Motor neuron (in vitro differentiated cells): ENCODE results near the gene BTRC. TPM values are rescaled to one million over a fixed set of nuclear protein-coding genes. Genes with fewer than 3 reads are reported as not detected.
A peak's percentile ranks its signal among the peaks of the same experiment; 100 is the strongest.
"Not testable (repeated sequence)": the region's sequence is repeated elsewhere in the genome, so short reads cannot be mapped to it uniquely, and the experiment has no call there.

Source experiments
- ATAC-seq, 8 experiments: fragments of 200-7000 bp; cut with Tn5 transposase; replicated peaks in 6 of 8; 2 replicates each; pipeline ENCODE4 v1.8.0; 2021; ENCODE audit warnings: mild to moderate bottlenecking in 8 of 8, moderate library complexity in 8 of 8
- H3K27ac ChIP-seq, 2 donors: fragments of 250-450 bp; sonication (Bioruptor Pico); 2 replicates each; pipeline ENCODE4 v1.9.0; 2021; ENCODE audit warnings: antibody characterized with exemption in 2 of 2, mild to moderate bottlenecking in 2 of 2, moderate library complexity in 1 of 2
- H3K4me1 ChIP-seq, 2 donors: fragments of 250-450 bp; sonication (Bioruptor Pico); replicated peaks in 1 of 2; 2 replicates each; pipeline ENCODE4 v1.6.1; 2021; ENCODE audit warnings: antibody characterized with exemption in 2 of 2, mild to moderate bottlenecking in 2 of 2, moderate library complexity in 1 of 2
- H3K4me3 ChIP-seq, 5 donors: fragments of 250-450 bp; sonication (Bioruptor Pico); 2 replicates each; pipeline ENCODE4 v1.9.0; 2021; ENCODE audit warnings: antibody characterized with exemption in 5 of 5, mild to moderate bottlenecking in 5 of 5, moderate library complexity in 4 of 5
- WGBS, 10 experiments: fragments of 450-650 bp; shearing (Covaris generic); methylation state at CpG; one replicate each; pipeline ENCODE4 v1.0.0; 2022; 5-methylcytosine and 5-hydroxymethylcytosine counted together
- in situ Hi-C, 9 experiments: fragments of 400-800 bp; cut with MboI; loops; one replicate each; pipeline ENCODE4 v1.15.0; 2021; ENCODE audit warnings: low sequenced_read_pairs in 9 of 9, low pct_unique_long_range_greater_than_20kb in 2 of 9; ENCODE audit not compliant: unreplicated experiment in 9 of 9
- total RNA-seq, 8 experiments: library from RNA; unstranded; fragments of 300-600 nt; gene quantifications; 2 replicates each; pipeline versions ENCODE4 v1.2.3 to v1.2.4, GENCODE V29; 2022

Gene BTRC
- total RNA-seq, 8 experiments from 2014 or later = 18.5 to 27.5 (median 20.1) TPM

- H3K4me1 ChIP-seq = peaks cover 3 to 8% of the 10 kb centered on the region in 2 donors
- peak overlapping the region; percentile 59 to 76 (median 65) for H3K4me3 ChIP-seq
- WGBS, 10 experiments = 0 to 14% (median 0%) methylated on average over 1 to 8 of the region's 29 CpGs; no CpG with 5 or more reads in 1 of the 10 experiments
- peak overlapping the region; percentile 92 to 93 for H3K27ac ChIP-seq
- in situ Hi-C loops = no loop called here
- peak; percentile 34 to 81 (median 76) for ATAC-seq
Measured at GRCh38 chr10:101354328-101355071, 535 bp downstream of the BTRC start.

- Histone ChIP-seq H3K4me1 (peaks cover 3 to 8% of the 10 kb centered on the region in 2 donors), H3K27ac (no peak overlapping the region), H3K4me3 (peak overlapping the region; percentile 59 to 76 (median 65))
- no peak for ATAC-seq
- in situ Hi-C loops = no loop called here
- 45 to 64% (median 55%) methylated on average over 2 to 6 of the region's 6 CpGs; no CpG with 5 or more reads in 1 of the 10 experiments for WGBS, 10 experiments
Measured at GRCh38 chr10:101355072-101355706, 1.2 kb downstream of the BTRC start.

GRCh38 chr10:101356132-101356531, 2.2 kb downstream of the BTRC start:
- H3K4me1 ChIP-seq = peaks cover 3 to 8% of the 10 kb centered on the region in 2 donors
- ATAC-seq = no peak
- WGBS, 10 experiments = 91 to 100% (median 100%) methylated on average over 1 to 5 of the region's 5 CpGs; no CpG with 5 or more reads in 4 of the 10 experiments
- no peak overlapping the region for H3K27ac ChIP-seq
- no peak overlapping the region for H3K4me3 ChIP-seq
- in situ Hi-C loops = no loop called here

- H3K4me1 ChIP-seq = peaks cover 3 to 8% of the 10 kb centered on the region in 2 donors
- no peak overlapping the region for H3K4me3 ChIP-seq
- ATAC-seq = no peak
- no peak overlapping the region for H3K27ac ChIP-seq
- in situ Hi-C loops = no loop called here
- WGBS, 10 experiments = 44 to 100% (median 74%) methylated on average over 1 to 4 of the region's 4 CpGs; no CpG with 5 or more reads in 2 of the 10 experiments
Measured at GRCh38 chr10:101357958-101358357, 4.0 kb downstream of the BTRC start.

DNA sequence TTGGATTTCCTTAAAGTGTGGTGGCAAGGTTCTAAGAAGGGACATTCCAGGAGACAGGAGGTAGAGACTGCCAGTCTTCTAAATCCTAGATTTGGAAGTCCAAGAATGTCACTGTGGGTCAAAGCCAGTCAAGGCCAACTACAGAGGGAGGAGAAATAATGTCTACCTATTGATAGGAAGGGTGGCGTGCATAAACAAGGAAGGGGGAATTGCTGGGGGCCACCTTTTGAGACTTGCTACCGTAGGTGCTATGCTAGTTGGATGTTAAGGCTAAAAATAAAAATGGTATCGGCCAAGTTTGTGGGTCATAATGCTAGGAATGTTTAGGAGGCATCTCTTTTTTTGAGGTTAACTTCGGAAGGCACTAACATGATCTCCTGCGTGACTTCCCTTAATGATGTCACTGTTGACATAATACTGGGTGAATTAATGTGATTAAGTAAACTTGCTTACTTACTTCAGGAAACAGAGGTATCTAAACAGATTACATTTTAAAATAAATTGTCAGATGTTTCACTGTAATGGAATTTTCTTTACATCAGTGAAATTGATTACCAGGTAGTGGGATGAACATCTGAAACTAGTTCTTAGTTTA, 4.8 kb downstream of the BTRC start:
- in situ Hi-C loops = no loop called here
- 0 to 100% (median 83%) methylated on average over 1 to 4 of the region's 5 CpGs; no CpG with 5 or more reads in 1 of the 10 experiments for WGBS, 10 experiments
- Histone ChIP-seq H3K27ac (no peak overlapping the region), H3K4me3 (no peak overlapping the region), H3K4me1 (peaks cover 0 to 8% of the 10 kb centered on the region in 2 donors)
- no peak for ATAC-seq

DNA sequence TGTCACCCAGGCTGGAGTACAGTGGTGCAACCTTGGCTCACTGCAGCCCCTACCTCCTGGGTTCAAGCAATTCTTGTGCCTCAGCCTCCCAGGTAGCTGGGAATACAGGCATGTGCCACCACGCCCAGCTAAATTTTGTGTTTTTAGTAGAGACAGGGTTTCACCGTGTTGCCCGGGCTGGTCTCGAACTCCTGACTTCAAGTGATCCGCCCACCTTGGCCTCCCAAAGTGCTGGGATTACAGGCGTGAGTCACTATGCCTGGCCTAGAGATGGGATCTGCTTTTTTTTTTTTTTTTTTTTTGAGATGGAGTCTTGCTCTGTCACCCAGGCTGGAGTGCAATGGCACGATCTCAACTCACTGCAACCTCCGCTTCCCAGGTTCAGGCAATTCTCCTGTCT, 6.1 kb downstream of the BTRC start:
- ATAC-seq, H3K27ac ChIP-seq, H3K4me3 ChIP-seq, in situ Hi-C loops, H3K4me1 ChIP-seq: not testable (repeated sequence)
- 80 to 100% (median 94%) methylated on average over 1 to 6 of the region's 8 CpGs; no CpG with 5 or more reads in 3 of the 10 experiments for WGBS, 10 experiments

DNA sequence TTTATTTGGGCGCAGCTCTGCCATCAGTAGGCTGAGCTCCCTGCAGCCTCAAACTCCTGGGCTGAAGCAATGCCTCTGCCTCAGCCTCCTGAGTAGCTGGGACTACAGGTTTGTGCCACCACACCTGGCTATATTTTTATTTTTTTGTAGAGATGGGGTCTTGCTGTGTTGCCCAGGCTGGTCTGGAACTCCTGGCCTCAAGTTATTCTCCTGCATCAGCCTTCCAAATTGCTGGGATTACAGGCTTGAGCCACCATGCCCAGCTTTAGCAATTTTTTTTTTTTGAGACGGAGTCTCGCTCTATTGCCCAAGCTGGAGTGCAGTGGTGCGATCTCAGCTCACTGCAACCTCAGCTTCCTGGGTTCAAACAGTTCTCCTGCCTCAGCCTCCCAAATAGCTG, 6.9 kb downstream of the BTRC start:
- H3K27ac ChIP-seq, in situ Hi-C loops, H3K4me3 ChIP-seq, ATAC-seq, H3K4me1 ChIP-seq: not testable (repeated sequence)
- WGBS, 10 experiments = 100% methylated on average over 1 to 3 of the region's 4 CpGs; no CpG with 5 or more reads in 4 of the 10 experiments

- Histone ChIP-seq H3K4me3 (no peak overlapping the region), H3K4me1 (no peaks in the 10 kb centered on the region), H3K27ac (no peak overlapping the region)
- no peak for ATAC-seq
- in situ Hi-C loops = no loop called here
- WGBS, 10 experiments = 83 to 100% (median 100%) methylated on average over 1 to 2 of the region's 2 CpGs; no CpG with 5 or more reads in 2 of the 10 experiments
Measured at GRCh38 chr10:101363850-101364400, 10.0 kb downstream of the BTRC start.

DNA sequence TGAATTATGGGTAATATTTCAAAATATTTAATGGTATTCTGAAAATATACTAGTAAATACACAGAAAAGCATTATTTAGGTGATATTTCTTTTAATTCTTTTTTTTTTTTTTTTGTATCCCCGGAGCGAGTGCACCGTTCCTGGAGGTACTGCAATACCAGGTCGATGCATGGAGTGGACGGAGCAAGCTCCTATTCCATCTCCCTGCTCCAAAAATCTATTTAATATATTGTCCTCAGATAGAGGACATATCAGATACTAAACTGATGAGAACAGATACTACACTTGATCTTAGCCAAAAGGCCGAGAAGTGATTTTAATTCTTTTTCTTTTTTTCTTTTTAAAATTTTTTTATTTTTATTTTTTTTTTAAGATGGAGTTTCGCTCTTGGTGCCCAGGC, 10.8 kb downstream of the BTRC start:
- Histone ChIP-seq H3K4me1 (no peaks in the 10 kb centered on the region), H3K4me3 (no peak overlapping the region), H3K27ac (no peak overlapping the region)
- no peak for ATAC-seq
- 75 to 100% (median 92%) methylated on average over 2 to 7 of the region's 7 CpGs for WGBS, 10 experiments
- in situ Hi-C loops = no loop called here

GRCh38 chr10:101367569-101368453, 13.8 kb downstream of the BTRC start:
- H3K4me1 ChIP-seq = no peaks in the 10 kb centered on the region
- in situ Hi-C loops = no loop called here
- ATAC-seq = peak in 3 of 8 experiments; percentile 79 to 98 (median 98)
- H3K27ac ChIP-seq = no peak overlapping the region
- H3K4me3 ChIP-seq = no peak overlapping the region
- WGBS, 10 experiments = 53 to 96% (median 83%) methylated on average over 2 to 8 of the region's 9 CpGs; no CpG with 5 or more reads in 1 of the 10 experiments

DNA sequence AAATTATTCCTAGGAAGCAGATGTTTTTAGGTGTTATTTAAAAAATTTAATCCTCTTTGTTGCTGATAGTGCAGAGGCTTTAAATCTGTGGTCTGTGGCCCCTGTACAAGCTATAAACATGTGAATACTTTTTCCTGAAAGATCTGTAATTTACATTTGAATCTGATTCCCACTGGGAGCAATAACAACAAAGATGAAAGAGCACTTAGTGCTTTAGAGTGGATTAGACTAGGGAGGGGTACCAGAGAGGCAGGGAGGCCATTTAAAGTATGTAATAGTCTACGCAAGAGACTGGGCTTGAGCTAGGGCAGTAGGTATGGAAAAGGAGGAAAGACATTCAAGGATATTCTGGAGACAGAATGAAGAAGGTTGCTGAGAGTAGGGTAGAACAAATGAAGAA, 19.1 kb downstream of the BTRC start:
- H3K4me1 ChIP-seq = no peaks in the 10 kb centered on the region
- ATAC-seq = peak in 3 of 8 experiments; percentile 16 to 45 (median 42)
- WGBS, 10 experiments = 43 to 100% (median 85%) methylated on average over 1 of the region's 1 CpG; no CpG with 5 or more reads in 2 of the 10 experiments
- H3K4me3 ChIP-seq = no peak overlapping the region
- no peak overlapping the region for H3K27ac ChIP-seq
- in situ Hi-C loops = no loop called here

- ATAC-seq, in situ Hi-C loops: not testable (repeated sequence)
Measured at GRCh38 chr10:101373993-101374392, 20.0 kb downstream of the BTRC start.

More at GRCh38 chr10:101373993-101374392, 20.0 kb downstream of the BTRC start:
- 100% methylated on average over 1 of the region's 3 CpGs; no CpG with 5 or more reads in 9 of the 10 experiments for WGBS, 10 experiments
- not testable (repeated sequence) for H3K27ac ChIP-seq, H3K4me1 ChIP-seq, H3K4me3 ChIP-seq
